SKM-1 treated with dmso at 0.1 percent for 144 hours (cell line): Measurements from ENCODE around the gene IGSF8.

Source experiments
- DNase-seq: peaks from one replicate; lab custom pipeline; 2025; ENCODE audit not compliant: unreplicated experiment; lab: John Stamatoyannopoulos, UW

The IGSF8 gene, protein sequence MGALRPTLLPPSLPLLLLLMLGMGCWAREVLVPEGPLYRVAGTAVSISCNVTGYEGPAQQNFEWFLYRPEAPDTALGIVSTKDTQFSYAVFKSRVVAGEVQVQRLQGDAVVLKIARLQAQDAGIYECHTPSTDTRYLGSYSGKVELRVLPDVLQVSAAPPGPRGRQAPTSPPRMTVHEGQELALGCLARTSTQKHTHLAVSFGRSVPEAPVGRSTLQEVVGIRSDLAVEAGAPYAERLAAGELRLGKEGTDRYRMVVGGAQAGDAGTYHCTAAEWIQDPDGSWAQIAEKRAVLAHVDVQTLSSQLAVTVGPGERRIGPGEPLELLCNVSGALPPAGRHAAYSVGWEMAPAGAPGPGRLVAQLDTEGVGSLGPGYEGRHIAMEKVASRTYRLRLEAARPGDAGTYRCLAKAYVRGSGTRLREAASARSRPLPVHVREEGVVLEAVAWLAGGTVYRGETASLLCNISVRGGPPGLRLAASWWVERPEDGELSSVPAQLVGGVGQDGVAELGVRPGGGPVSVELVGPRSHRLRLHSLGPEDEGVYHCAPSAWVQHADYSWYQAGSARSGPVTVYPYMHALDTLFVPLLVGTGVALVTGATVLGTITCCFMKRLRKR

DNA sequence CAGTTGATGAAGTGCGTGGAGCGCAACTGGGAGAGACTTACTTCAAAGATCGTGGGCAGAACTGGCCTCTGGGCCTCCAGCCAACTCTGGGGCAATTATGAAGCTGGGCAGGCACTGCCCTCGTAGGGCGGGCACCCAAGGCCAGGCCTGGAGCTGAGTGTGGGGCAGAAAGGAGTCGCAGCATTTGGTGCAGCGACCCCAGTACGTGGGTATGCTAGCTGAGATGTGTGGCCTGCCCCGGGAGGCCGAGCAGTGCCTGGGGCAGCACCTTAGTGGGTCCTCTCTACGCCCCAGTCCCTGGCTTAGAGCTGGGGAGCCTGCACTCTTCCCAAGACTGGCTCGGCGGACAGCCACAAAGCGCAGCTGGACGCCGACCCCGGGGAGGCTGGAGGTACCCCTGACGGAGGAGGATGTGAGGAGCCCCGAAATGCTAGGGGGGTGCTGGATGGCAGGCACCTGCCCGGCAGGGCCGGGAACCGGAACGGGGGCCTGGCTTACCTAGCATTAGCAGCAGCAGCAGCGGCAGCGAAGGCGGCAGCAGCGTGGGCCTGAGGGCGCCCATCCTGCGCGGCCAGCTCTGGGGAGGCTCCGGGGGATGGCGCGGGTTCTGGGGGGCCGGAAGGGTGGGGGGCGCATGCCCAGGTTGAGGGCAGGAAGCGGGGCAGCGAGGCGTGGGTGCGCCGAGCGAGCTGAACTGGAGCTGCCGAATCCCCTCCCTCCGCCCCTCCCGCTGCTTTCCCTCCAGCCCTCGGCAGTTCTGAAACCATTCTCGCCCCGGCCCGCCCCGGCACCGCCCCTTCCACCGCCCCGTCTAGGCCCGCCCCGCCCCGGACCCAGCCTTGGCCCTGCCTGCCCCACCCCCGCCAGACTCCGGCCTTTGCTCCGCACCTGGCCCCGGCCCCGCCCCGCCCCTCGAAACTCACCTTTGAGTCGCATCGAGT is at the start of gene IGSF8:
IGSF8 (minus strand) TSS at position 709 of the 941 bp plus-strand sequence; CDS start at position 562, 147 bp downstream.
- peak; percentile 59 for DNase-seq

DNA sequence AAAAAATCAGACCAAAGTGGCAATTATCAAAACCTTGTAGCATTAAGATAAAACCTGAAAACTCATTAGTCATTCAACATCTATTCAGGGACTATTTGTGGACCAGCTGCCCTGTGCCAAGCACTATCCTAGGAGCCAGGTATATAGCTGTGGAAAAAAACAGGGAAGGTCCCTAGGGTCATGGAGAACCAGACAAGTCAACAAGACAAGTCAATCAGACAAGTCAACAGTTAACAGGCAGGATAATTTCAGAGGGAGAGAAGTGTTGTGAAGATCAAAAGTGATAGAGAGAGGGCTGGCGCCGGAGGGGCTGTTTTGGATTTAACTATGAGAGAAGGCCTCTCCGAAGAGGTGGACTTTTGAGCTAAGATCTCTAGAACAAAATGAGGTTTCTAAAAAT is 49.7 kb upstream of the IGSF8 start:
- no peak for DNase-seq

DNA sequence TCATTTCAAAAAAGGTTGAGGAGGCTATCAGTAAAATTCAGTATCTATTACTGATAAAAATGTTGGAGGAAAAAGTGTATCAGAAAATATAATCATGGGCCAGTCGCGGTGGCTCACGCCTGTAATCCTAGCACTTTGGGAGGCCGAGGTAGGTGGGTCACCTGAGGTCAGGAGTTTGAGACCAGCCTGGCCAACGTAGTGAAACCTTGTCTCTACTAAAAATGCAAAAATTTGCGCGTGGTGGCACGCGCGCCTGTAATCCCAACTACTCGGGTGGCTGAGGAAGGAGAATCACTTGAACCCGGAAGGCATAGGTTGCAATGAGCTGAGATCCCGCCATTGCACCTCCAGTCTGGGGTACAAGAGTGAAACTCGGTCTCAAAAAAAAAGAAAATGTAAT is 47.7 kb upstream of the IGSF8 start:
- DNase-seq, result no peak

DNA sequence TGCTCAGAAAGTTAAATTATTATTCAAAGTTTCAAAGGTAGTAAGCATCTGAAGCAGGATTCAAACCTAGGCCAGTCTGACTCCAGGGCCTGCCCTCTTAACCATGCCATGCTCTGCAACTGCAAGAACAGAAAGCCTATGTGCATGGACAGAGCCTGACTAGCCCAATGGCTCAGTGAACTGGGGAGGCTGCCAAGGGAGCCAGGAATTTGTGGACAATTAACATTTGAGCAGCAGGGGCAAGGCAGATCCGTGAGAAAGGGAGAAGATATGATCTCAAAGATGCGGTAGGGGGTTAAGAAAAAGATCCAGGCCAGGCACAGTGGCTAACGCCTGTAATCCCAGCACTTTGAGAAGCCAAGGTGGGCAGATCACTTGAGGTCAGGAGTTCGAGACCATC is 46.5 kb upstream of the IGSF8 start:
- DNase-seq, result no peak

DNA sequence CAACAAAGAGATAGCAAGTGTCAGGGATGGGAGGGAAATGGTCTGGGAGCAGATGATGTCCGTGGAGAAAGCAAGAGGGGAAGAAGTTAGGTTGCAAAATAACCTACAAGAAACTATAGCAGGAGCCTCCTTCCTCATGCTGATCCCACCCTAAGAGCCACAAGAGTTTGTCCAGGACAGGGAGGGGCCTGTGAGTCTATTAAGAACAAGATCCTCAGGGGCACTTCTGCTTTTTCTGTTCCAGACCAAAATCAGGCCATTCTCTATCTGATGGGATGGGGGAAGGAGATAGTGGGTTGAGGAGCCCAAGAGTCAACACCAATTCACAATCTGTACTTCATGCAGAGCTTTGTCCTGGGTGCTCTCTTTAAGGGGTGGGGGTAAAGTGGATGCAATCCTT is 45.3 kb upstream of the IGSF8 start:
- peak; percentile 96 for DNase-seq

DNA sequence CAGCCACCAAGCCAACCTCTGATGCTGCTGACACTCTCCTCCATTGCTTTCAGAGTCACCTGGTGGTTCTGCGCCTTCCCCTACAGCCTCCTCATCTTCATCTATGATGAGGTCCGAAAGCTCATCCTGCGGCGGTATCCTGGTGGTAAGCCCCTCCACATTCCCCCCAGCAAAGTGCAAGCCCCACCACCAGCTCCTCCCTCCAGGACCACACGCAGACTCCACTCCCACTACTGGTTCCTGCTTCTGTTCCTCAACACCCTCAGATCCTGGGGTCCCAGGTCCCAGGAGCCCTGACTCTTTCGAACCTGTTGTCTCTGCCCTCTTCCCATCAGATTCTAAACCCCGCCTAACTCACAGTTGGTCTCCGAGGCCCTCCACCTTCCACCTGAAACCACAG is 41.4 kb upstream of the IGSF8 start:
- no peak for DNase-seq

DNA sequence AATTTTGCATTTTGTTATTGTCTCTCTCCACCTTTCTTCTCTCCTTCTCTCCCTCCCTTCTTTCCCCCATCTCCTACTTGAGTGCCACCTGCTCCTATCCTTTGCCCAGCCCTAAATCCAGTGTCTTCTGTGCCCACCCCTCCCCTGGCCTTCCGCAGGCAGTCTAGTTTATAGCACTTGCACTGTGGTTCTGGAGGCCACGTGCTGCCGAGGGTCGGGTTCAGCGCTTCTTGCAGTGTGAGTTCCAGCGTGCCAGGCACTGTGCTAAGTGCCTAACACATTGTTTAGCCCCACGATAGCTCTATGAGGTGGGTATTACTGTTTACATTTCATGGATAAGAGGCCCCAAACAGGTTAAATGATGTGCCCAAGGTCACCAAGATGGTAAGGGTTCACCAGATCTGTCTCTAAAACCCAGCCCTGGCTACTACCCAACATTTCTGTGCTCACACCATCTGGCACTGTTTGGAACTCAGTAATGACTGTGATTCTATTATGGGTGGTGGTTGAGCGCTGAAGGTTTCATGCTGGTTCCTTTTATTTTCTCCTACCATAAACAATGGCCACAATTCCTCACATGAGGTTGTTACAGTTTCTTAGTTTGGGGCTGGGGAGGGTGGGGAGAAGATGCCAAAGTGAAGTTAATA is 38.9 kb upstream of the IGSF8 start:
- DNase-seq, result no peak

DNA sequence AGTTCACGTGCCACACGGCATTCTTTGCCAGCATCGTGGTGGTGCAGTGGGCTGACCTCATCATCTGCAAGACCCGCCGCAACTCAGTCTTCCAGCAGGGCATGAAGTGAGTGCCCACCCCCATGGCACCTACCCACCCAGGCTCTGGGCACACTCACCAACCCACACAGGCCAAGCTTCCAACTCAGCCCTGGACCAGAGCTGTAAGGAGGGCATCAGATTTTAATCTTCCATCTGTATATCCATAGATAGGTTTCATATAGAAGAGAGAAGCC is 38.4 kb upstream of the IGSF8 start:
- DNase-seq, result no peak

DNA sequence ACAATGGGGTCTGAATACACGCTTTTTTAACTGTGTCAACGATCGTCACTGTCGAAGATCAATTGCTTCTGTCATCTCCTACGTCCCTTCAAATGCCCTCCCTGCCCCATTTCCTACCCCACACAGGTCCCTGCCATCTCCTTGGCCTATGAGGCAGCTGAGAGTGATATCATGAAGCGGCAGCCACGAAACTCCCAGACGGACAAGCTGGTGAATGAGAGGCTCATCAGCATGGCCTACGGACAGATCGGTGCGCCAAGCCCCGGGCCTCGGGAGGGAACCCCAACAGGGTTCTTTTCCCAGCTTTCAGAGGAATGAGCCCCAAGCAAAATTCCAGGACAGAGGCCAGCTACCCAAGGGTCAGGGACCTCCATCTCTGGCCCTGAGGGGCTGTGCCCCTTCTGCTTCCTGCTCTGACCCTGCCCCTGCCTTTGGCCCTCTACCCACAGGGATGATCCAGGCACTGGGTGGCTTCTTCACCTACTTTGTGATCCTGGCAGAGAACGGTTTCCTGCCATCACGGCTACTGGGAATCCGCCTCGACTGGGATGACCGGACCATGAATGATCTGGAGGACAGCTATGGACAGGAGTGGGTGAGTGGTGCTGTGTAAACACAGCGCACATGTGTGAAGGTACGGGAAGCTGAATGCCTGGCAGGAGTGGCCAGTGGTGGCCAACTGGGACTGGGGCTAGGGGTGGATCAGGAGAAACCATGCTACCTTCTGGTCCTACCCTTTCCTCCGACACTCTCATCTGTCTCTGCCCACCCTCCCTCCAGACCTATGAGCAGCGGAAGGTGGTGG is 37.9 kb upstream of the IGSF8 start:
- no peak for DNase-seq

DNA sequence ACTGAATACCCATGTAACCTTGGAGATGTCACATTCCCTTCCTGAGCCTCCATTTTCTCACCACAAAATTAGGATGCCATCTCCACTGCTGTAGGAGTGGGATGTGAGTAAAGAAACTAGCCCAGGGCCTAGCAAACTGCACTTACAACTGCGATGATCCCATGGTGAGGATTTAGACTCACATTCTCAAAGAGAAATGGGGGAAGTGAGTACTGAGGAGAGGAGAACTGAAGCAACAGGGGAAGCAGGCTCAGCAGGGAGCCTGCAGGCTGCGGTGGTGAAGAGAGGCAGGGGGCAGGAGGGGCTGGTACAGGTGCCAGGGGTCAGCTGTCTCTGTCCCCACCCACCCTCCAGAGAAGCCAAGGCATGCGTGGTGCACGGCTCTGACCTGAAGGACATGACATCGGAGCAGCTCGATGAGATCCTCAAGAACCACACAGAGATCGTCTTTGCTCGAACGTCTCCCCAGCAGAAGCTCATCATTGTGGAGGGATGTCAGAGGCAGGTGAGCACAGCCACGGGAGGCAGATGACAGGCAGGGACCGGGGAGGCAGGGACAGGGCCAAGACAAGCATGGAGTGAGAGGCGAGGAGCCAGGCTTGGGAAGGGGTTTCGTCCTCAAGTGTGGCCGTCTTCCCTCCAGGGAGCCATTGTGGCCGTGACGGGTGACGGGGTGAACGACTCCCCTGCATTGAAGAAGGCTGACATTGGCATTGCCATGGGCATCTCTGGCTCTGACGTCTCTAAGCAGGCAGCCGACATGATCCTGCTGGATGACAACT is 36.6 kb upstream of the IGSF8 start:
- DNase-seq, result no peak

DNA sequence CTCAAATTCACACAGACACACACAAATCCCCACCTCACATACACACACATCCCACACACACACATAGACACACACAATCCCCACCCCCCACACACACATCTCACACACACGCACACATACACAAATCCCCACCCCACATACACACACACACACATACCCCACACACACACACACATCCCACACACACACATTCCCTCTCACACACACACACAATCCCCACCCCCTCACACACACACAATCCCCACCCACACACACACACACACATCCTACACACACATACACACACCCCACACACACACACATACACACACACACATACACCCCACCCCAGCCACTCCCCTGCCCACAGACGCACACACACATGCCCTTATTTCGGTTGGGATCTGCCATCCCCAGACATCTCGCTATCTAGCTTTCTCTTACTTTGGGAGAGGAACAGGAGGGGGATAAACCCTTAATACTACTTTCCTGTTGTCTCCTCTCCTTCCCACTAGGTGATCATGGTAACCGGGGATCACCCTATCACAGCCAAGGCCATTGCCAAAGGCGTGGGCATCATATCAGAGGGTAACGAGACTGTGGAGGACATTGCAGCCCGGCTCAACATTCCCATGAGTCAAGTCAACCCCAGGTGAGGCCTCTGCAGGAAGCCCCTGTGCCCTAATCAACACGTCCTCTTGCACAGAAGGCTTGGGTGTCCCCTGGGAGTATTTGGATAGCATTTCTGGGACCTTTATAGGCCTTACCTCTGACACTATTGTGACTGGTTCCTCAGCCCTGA is 35.8 kb upstream of the IGSF8 start:
- no peak for DNase-seq

DNA sequence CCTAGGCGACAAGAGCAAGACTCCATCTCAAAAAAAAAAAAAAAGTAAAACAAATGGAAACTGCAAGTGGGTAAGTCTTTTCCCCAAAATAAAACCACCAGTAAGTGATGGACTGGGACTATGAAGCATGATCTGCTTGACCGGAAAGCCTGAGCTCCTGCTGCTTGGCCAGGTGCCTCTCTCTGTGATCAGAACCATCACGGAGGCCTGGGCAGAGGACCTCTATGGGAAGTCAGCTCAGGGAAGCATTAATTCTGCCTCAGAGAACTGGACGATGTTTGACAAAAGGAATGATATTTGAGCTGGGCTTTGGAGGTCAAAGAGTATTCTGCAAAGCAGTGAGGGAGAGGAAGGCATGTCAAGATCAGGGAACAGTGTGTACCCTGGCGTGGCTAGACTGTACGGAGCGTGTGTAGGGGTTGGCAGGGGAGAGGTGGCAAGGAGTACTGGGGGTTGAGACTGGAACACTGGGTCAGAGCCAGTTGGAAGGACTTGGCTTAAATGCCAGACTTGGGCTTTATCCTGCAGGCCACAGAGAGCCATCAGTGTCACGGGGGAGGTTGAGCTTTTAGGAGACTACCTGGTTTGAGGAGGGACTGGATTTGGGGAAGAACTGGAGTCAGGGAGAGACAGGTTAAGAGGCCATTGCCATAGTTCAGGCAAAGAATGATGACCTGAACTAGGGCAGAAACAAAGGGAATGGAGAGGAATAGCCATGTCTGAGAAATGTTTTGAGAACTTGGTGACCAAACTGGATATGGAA is 33.6 kb upstream of the IGSF8 start:
- DNase-seq, result no peak

DNA sequence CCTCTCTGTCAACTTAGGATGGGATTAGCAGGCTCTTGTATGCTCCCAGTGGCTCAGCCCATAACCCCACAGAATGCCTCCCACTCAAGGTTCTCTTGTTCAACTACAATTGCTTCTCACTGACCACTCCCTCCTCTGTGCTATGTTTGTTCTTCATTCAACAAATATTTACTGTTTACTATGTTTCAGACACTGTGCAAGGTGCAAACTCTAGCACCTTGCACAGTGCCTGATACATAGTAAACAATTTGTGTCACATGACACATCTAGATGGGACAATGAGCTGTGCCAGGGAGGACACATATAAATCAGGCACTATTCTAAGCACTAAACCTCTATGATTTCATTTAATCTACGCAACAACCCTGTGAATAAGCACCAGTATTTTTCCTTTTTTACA is 32.5 kb upstream of the IGSF8 start:
- no peak for DNase-seq

DNA sequence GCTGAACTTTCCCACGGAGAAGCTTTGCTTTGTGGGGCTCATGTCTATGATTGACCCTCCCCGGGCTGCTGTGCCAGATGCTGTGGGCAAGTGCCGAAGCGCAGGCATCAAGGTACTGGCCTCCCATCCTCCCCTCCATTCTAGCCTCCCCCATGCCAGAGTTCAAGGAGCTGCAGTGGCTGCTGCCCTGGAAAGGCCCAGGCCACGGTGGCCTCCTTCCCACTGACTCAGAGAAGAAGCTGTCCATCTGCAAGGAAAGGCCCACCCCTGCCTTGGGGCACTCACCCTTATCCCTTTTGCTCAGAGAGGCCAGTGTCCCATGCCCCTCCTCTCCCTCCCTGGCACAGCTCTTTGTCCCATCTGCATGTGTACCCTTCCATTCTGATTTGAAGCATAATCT is 32.1 kb upstream of the IGSF8 start:
- no peak for DNase-seq

DNA sequence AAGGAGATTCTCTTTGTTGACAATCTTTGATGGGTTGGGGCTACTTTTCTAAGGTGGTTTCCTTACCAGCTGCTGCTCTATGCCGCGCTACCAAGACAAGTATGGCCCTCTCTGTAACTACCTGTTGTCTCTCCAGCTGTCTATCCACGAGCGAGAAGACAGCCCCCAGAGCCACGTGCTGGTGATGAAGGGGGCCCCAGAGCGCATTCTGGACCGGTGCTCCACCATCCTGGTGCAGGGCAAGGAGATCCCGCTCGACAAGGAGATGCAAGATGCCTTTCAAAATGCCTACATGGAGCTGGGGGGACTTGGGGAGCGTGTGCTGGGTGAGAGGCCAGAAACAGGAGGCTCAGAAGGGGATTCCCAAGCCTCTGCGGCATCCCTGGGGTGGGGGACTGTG is 31.5 kb upstream of the IGSF8 start:
- DNase-seq, result no peak

DNA sequence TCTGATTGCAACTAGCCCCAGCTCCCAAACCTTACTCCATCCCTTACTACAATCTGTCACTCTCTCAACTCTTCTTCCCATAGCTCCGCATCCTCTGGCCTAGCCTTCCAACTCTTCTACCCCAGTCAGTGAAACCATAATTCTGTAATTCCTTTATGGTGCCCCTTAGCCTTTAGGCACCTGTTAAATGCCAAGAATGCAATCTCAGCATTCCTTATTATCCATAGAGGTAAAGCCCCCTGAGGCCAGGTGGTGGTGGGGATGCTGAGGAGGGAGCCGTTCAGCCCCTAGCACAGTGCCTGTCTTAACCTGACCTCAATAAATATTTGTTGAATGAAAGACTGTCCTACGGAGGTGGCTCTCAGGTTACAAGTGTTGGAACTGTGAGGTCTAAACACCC is 31.1 kb upstream of the IGSF8 start:
- DNase-seq, result no peak

DNA sequence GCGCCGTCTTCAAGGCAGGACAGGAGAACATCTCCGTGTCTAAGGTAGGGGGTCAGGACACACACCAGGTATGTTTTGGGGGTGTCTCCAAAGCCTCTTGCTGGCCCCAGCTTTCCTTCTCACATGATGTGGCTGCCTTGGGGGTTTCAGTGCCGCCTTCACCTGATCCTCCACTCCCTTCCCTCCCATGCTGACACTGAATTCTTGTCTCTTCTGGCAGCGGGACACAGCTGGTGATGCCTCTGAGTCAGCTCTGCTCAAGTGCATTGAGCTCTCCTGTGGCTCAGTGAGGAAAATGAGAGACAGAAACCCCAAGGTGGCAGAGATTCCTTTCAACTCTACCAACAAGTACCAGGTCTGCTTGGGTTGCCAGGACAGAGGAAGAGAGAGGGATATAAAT is 30.6 kb upstream of the IGSF8 start:
- no peak for DNase-seq

DNA sequence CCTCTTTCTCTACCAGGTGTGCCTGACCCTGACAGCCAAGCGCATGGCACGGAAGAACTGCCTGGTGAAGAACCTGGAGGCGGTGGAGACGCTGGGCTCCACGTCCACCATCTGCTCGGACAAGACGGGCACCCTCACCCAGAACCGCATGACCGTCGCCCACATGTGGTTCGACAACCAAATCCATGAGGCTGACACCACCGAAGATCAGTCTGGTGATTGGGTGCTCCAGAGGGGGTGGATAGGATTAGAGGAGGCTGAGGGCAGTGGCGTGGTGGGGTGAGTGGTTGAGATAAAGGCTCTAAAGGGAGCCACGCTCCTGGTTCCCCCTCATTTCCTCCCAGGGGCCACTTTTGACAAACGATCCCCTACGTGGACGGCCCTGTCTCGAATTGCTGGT is 30.2 kb upstream of the IGSF8 start:
- no peak for DNase-seq
